Keratinocyte (primary cell): ENCODE measurements around the gene DHH. TPM values are rescaled to one million over a fixed set of nuclear protein-coding genes. Genes with fewer than 3 reads are reported as not detected.

Source experiments
- DNase-seq: peaks from one replicate; pipeline ENCODE4 v3.0.0-alpha.2; 2011; ENCODE audit warnings: low read depth, missing footprints, low spot score
- FAIRE-seq: peaks from 2 replicates; lab custom pipeline; 2011; peaks lifted over from hg19 to GRCh38; lab: Jason Lieb, UNC
- H2AFZ ChIP-seq: 2 replicates; pipeline ENCODE4 v1.6.0; 2012; ENCODE audit warnings: low read length, control low read depth, inconsistent platforms; ENCODE audit not compliant: control insufficient read depth
- H3K27ac ChIP-seq: 2 replicates; pipeline ENCODE4 v1.5.1; 2011; ENCODE audit warnings: low read length; ENCODE audit not compliant: control insufficient read depth, insufficient read depth
- H3K27me3 ChIP-seq: 3 replicates; pipeline ENCODE4 v1.6.0; 2011; ENCODE audit warnings: low read length; ENCODE audit not compliant: control insufficient read depth, insufficient read depth; ENCODE audit errors: extremely low read depth
- H3K36me3 ChIP-seq, 2 experiments: 2 replicates in 1 of 2; 3 replicates in 1 of 2; pipeline ENCODE4 v1.5.1; 2011; ENCODE audit warnings: low read length in 2 of 2, mild to moderate bottlenecking in 1 of 2; ENCODE audit not compliant: control insufficient read depth in 2 of 2, insufficient read depth in 2 of 2; ENCODE audit errors: extremely low read depth in 1 of 2
- H3K4me1 ChIP-seq: 3 replicates; pipeline ENCODE4 v1.5.1; 2011; ENCODE audit warnings: low read length; ENCODE audit not compliant: control insufficient read depth, insufficient read depth; ENCODE audit errors: extremely low read depth
- H3K4me2 ChIP-seq: 3 replicates; pipeline ENCODE4 v1.6.0; 2011; ENCODE audit warnings: low read depth, low read length; ENCODE audit not compliant: control insufficient read depth, insufficient read depth; ENCODE audit errors: extremely low read depth
- H3K4me3 ChIP-seq, 3 experiments: fragments of 200-600 bp in 1 of 3; sonication (generic) in 1 of 3; 2 replicates in 2 of 3; 3 replicates in 1 of 3; pipeline ENCODE4 v1.5.1; 2011 to 2016; ENCODE audit warnings: low read length in 3 of 3, mild to moderate bottlenecking in 3 of 3, control low read depth in 2 of 3, inconsistent platforms in 1 of 3, low read depth in 1 of 3, mixed read lengths in 1 of 3, mixed run types in 1 of 3, moderate library complexity in 1 of 3; ENCODE audit not compliant: control insufficient read depth in 2 of 3, insufficient read depth in 2 of 3; ENCODE audit errors: extremely low read depth in 1 of 3
- H3K79me2 ChIP-seq: 2 replicates; pipeline ENCODE4 v1.6.0; 2012; ENCODE audit warnings: low read length; ENCODE audit not compliant: control insufficient read depth, insufficient read depth
- H3K9ac ChIP-seq: 3 replicates; pipeline ENCODE4 v1.6.0; 2011; ENCODE audit warnings: low read length; ENCODE audit not compliant: control insufficient read depth, insufficient read depth; ENCODE audit errors: extremely low read depth
- H3K9me1 ChIP-seq: 3 replicates; pipeline ENCODE4 v1.6.0; 2011; ENCODE audit warnings: low read length; ENCODE audit not compliant: control insufficient read depth, insufficient read depth; ENCODE audit errors: extremely low read depth
- H3K9me3 ChIP-seq: 2 replicates; pipeline ENCODE4 v1.5.1; 2012; ENCODE audit warnings: low read depth, low read length; ENCODE audit not compliant: control insufficient read depth
- H4K20me1 ChIP-seq: 3 replicates; pipeline ENCODE4 v1.6.0; 2011; ENCODE audit warnings: low read length; ENCODE audit not compliant: control insufficient read depth, insufficient read depth; ENCODE audit errors: extremely low read depth
- EZH2 ChIP-seq: IDR thresholded peaks from one replicate; pipeline ENCODE4 v1.6.1; 2012; ENCODE audit warnings: inconsistent platforms, mild to moderate bottlenecking, low read length, moderate library complexity
- dilution Hi-C: fragments of 300-500 bp; cut with MboI; formaldehyde crosslinking; loops from one replicate; pipeline ENCODE4 v1.7.0; 2020; ENCODE audit warnings: low sequenced_read_pairs; ENCODE audit not compliant: extremely low pct_ligation_motif_present
- polyA plus RNA-seq, 5 experiments: library from polyadenylated mRNA; depleted of rRNA in 3 of 5; stranded (reverse) in 3 of 5; stranded (forward) in 1 of 5; unstranded in 1 of 5; fragments of >200 nt; gene quantifications; 1 replicate in 1 of 5; 2 replicates in 3 of 5; 3 replicates in 1 of 5; pipeline versions ENCODE4 v1.2.1 to v1.2.3, GENCODE V29; 2011 to 2012; ENCODE audit warnings: missing spikeins in 2 of 5, low read depth in 1 of 5, low replicate concordance in 1 of 5
- TF ChIP-seq, protein P1 (sequence below), 3 experiments: IDR thresholded peaks in 1 of 3; conservative IDR thresholded peaks in 1 of 3; optimal IDR thresholded peaks in 1 of 3; 2 replicates in 2 of 3; 3 replicates in 1 of 3; pipeline versions ENCODE3 to v1.5.1; 2011; ENCODE audit warnings: low read length in 3 of 3, mild to moderate bottlenecking in 3 of 3, moderate library complexity in 2 of 3, control low read depth in 1 of 3, inconsistent platforms in 1 of 3; ENCODE audit not compliant: insufficient read depth in 2 of 3; ENCODE audit errors: extremely low read depth in 1 of 3

The DHH gene
- polyA plus RNA-seq, 1 donor (not counting 4 experiments of a cell fraction or from before 2014, with no cell fraction given), result not detected

DNA sequence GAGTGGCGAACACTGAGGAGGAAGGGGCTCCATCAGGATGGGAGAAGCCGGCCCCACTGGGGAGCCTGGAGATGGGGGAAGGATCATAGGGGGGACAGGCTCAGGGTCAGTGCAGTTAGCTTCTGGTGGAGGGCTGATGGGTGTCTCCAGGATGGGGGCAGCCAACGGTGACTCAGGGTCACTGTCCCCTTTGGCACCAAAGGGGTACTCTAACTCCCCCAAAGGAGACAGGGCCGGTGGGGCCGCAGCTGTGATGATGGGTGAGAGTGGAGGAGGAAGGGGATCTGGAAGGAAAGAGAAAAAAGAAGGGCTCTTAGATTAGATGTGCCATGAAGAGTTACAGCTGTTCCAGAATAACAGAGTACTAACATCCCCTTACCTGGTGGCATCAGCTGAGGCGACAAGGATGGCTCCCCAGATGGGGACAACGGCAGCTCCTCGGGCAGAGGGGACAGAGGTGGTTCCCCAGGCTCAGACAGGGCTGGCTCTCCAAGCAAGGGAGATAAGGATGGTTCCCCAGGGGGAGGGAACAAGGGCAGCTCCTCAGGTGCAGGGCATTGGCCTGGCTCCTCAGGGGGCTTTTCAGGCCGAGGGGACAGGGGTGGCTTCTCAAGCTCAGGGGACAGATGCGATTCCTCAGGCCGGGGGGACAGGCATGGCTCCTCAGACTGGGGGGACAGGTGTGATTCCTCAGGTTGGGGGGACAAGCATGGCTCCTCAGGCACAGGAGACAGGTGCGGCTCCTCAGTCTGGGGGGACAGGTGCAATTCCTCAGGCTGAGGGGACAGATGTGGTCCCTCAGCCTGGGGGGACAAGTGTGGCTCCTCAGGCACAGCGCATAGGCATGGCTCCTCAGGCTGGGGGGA lies 43.9 kb downstream of the DHH start:
- no peak overlapping the region for H2AFZ ChIP-seq
- peaks cover 68 to 82% of the 10 kb centered on the region in 2 experiments for H3K36me3 ChIP-seq
- no peak overlapping the region for H3K4me3 ChIP-seq
- TF ChIP-seq, protein P1, sequence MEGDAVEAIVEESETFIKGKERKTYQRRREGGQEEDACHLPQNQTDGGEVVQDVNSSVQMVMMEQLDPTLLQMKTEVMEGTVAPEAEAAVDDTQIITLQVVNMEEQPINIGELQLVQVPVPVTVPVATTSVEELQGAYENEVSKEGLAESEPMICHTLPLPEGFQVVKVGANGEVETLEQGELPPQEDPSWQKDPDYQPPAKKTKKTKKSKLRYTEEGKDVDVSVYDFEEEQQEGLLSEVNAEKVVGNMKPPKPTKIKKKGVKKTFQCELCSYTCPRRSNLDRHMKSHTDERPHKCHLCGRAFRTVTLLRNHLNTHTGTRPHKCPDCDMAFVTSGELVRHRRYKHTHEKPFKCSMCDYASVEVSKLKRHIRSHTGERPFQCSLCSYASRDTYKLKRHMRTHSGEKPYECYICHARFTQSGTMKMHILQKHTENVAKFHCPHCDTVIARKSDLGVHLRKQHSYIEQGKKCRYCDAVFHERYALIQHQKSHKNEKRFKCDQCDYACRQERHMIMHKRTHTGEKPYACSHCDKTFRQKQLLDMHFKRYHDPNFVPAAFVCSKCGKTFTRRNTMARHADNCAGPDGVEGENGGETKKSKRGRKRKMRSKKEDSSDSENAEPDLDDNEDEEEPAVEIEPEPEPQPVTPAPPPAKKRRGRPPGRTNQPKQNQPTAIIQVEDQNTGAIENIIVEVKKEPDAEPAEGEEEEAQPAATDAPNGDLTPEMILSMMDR (optimal IDR thresholded peaks at IDR 0.05 in 1 of 3, IDR thresholded peaks at IDR 0.05 in 1 of 3, conservative IDR thresholded peaks at IDR 0.05 in 1 of 3; ENCODE audit: extremely low read depth in 1 of 3, insufficient read depth in 2 of 3, low read length in 3 of 3), result no peak
- TF ChIP-seq EZH2, result no peak
- dilution Hi-C loops, result no loop called here
- no peak overlapping the region for H3K4me2 ChIP-seq
- H3K9me3 ChIP-seq, result no peaks in the 10 kb centered on the region
- peaks cover 5% of the 10 kb centered on the region for H3K9me1 ChIP-seq
- H3K27me3 ChIP-seq, result no peaks in the 10 kb centered on the region
- peaks cover 24% of the 10 kb centered on the region for H4K20me1 ChIP-seq
- no peak for FAIRE-seq
- peaks cover 47% of the 10 kb centered on the region for H3K79me2 ChIP-seq
- peaks cover 5% of the 10 kb centered on the region for H3K4me1 ChIP-seq
- H3K27ac ChIP-seq, result no peak overlapping the region
- H3K9ac ChIP-seq, result no peak overlapping the region
- no peak for DNase-seq

DNA sequence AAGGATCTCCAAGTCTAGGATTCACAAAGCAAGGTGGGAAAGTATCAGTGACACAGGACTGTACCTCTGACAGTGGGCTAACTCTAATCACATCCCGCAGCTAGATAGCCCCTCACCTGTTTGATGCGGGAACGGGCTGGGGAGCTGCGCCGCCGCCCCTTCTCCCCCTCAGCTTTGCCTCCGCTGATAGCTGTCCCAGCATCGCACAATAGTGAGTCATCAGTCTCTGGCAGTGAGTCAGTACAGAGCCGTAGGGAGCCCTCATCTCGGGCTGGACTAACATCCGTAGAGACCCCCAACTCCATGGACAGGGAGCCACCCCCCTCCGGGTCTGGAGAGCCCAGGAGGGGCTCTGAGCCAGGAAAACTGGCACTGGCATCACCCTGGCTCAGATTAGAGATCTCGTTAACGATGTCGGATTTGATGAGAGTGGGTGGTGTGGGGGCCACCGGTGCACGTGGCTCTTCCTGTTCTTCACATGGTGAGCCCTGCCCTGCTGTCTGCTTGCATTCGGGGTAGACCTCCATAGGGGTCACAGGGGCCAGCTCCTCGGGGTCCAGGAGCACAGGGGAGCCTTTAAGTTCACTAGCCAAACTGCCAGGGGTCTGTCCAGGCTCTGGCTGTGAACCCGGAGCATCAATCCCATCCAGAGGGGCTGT lies 44.9 kb downstream of the DHH start:
- H3K36me3 ChIP-seq, result peaks cover 73 to 78% of the 10 kb centered on the region in 2 experiments
- H3K9me1 ChIP-seq, result peaks cover 2% of the 10 kb centered on the region
- DNase-seq (no peak), FAIRE-seq (no peak)
- no peaks in the 10 kb centered on the region for H3K27me3 ChIP-seq
- peaks cover 5% of the 10 kb centered on the region for H3K4me1 ChIP-seq
- peaks cover 14% of the 10 kb centered on the region for H4K20me1 ChIP-seq
- TF ChIP-seq, protein P1 (optimal IDR thresholded peaks at IDR 0.05 in 1 of 3, IDR thresholded peaks at IDR 0.05 in 1 of 3, conservative IDR thresholded peaks at IDR 0.05 in 1 of 3; ENCODE audit: extremely low read depth in 1 of 3, insufficient read depth in 2 of 3, low read length in 3 of 3), result no peak
- no peak for TF ChIP-seq EZH2
- H3K27ac ChIP-seq, result no peak overlapping the region
- peaks cover 37% of the 10 kb centered on the region for H3K79me2 ChIP-seq
- H3K9me3 ChIP-seq, result no peaks in the 10 kb centered on the region
- dilution Hi-C loops, result no loop called here
- no peak overlapping the region for H3K4me2 ChIP-seq
- H2AFZ ChIP-seq, result no peak overlapping the region
- H3K4me3 ChIP-seq, result no peak overlapping the region
- no peak overlapping the region for H3K9ac ChIP-seq
